ENCODE results near the gene MACROD2.

- TF ChIP-seq CTCF (IDR thresholded peaks at IDR 0.05) (no peak), POLR2A (IDR thresholded peaks at IDR 0.05) (no peak)
Measured at GRCh38 chr20:14543040-14543439, 547.7 kb downstream of the MACROD2 start.
